Epidermal melanocyte (primary cell): ENCODE measurements around the gene TNNC1.

ENCODE experiments used
- DNase-seq: peaks from one replicate; pipeline ENCODE4 v3.0.0; 2011; ENCODE audit warnings: low spot score; ENCODE audit not compliant: insufficient read length

The TNNC1 gene

GRCh38 chr3:52453496-52454249 is at the start of gene TNNC1:
Gene TNNC1 (minus strand): TSS chr3:52454041. CDS start chr3:52454015, 26 bp downstream.
- no peak for DNase-seq

GRCh38 chr3:52502808-52503350 is 49.0 kb upstream of the TNNC1 start:
- DNase-seq = no peak

- no peak for DNase-seq
These were observed 48.2 kb upstream of the TNNC1 start for GRCh38 chr3:52502001-52502400.

DNA sequence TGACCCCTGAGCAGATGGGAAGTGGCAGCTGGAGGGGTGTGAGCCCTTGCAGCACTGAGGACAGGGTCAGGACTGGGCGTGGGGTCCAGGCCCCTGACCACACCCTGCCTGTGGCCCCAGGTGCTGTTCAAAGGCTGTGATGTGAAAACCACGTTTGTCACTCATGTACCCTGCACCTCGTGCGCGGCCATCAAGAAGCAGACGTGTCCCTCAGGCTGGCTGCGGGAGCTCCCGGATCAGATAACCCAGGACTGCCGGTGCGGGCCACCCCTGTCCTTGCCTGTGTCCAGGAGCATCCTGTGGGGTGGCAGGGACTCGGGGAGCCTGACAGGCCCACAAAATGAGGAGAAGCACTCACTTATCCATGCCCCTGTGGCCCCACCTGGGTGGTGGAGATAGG is 47.2 kb upstream of the TNNC1 start:
- DNase-seq = no peak

- DNase-seq = no peak
These were observed 44.6 kb upstream of the TNNC1 start for GRCh38 chr3:52498137-52499054.

- DNase-seq = no peak
These were observed 42.1 kb upstream of the TNNC1 start for GRCh38 chr3:52495777-52496602.

GRCh38 chr3:52494886-52495495 is 41.1 kb upstream of the TNNC1 start, which contains the start of gene STAB1:
Gene STAB1 (plus strand): TSS chr3:52495338. CDS start chr3:52495414, 76 bp downstream.
- DNase-seq = no peak

DNA sequence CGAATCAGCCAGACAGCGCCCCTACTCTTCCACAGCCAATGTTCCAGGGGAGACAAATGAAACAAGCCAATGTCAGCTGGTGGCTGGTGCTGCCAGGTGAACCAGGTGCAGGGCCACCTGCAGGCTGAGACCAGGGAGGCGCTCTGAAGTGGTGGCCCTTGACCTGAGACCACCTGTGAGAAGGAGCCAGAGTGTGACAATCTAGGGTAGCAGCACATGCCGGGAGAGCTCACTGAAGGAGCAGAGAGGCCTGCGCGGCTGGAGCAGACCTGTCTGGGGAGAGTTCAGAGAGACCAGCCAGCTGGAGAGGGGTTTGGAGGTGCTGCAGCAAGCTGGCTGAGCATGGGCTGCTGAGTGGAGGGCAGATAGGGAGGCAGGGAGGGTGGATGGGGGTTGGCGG is 40.6 kb upstream of the TNNC1 start:
- DNase-seq = no peak

- no peak for DNase-seq
These were observed 39.6 kb upstream of the TNNC1 start for GRCh38 chr3:52493232-52494017.

DNA sequence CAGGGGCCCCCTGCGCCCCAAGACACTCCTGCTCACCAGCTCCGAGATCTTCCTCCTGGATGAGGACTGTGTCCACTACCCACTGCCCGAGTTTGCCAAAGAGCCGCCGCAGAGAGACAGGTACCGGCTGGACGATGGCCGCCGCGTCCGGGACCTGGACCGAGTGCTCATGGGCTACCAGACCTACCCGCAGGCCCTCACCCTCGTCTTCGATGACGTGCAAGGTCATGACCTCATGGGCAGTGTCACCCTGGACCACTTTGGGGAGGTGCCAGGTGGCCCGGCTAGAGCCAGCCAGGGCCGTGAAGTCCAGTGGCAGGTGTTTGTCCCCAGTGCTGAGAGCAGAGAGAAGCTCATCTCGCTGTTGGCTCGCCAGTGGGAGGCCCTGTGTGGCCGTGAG is 38.2 kb upstream of the TNNC1 start:
- no peak for DNase-seq

DNA sequence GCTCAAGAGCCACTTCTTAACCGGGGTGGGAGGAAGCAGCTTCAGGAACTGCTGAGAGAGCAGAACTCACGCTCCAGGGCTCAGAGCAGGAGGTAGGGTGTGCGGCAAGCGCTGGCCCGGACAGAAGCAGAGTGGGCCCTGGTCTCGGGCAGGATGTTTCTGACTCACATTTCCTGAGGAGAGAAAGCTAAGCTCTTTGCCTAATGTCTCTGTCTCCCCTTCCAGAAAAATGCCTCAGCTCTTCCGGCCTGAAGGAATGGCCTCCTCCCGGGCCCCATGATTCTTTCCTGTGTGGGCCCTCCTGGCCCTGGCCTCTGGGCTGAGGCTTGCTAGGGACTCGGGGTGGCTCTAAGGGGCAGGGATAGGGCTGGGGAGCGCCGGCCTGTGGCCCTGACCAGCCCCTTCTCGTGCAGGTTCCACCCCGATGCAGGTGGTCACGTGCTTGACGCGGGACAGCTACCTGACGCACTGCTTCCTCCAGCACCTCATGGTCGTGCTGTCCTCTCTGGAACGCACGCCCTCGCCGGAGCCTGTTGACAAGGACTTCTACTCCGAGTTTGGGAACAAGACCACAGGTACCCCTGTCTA is 37.2 kb upstream of the TNNC1 start:
- DNase-seq = no peak

GRCh38 chr3:52490035-52490938 is 36.4 kb upstream of the TNNC1 start:
- no peak for DNase-seq

DNA sequence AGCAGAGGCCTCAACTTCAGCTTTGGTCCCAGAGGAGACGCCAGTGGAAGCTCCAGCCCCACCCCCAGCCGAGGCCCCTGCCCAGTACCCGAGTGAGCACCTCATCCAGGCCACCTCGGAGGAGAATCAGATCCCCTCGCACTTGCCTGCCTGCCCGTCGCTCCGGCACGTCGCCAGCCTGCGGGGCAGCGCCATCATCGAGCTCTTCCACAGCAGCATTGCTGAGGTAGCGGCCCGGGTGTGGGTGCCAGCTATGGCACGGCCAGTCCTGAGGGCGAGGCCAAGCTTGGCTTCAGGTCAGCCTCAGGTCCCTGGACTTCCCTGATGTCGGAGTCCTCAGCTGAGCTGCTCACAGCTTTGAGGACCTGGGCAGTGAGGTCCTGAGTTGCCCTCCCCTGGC is 35.6 kb upstream of the TNNC1 start:
- DNase-seq = no peak

- DNase-seq = no peak
These were observed 34.9 kb upstream of the TNNC1 start for GRCh38 chr3:52488746-52489145.

DNA sequence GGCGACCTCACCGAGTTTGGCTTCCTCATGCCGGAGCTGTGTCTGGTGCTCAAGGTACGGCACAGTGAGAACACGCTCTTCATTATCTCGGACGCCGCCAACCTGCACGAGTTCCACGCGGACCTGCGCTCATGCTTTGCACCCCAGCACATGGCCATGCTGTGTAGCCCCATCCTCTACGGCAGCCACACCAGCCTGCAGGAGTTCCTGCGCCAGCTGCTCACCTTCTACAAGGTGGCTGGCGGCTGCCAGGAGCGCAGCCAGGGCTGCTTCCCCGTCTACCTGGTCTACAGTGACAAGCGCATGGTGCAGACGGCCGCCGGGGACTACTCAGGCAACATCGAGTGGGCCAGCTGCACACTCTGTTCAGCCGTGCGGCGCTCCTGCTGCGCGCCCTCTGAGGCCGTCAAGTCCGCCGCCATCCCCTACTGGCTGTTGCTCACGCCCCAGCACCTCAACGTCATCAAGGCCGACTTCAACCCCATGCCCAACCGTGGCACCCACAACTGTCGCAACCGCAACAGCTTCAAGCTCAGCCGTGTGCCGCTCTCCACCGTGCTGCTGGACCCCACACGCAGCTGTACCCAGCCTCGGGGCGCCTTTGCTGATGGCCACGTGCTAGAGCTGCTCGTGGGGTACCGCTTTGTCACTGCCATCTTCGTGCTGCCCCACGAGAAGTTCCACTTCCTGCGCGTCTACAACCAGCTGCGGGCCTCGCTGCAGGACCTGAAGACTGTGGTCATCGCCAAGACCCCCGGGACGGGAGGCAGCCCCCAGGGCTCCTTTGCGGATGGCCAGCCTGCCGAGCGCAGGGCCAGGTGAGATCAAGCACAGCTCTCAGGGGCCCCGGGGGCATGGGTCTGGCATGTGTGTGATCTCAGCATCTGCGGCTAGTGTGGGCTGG is 34.2 kb upstream of the TNNC1 start:
- no peak for DNase-seq

DNA sequence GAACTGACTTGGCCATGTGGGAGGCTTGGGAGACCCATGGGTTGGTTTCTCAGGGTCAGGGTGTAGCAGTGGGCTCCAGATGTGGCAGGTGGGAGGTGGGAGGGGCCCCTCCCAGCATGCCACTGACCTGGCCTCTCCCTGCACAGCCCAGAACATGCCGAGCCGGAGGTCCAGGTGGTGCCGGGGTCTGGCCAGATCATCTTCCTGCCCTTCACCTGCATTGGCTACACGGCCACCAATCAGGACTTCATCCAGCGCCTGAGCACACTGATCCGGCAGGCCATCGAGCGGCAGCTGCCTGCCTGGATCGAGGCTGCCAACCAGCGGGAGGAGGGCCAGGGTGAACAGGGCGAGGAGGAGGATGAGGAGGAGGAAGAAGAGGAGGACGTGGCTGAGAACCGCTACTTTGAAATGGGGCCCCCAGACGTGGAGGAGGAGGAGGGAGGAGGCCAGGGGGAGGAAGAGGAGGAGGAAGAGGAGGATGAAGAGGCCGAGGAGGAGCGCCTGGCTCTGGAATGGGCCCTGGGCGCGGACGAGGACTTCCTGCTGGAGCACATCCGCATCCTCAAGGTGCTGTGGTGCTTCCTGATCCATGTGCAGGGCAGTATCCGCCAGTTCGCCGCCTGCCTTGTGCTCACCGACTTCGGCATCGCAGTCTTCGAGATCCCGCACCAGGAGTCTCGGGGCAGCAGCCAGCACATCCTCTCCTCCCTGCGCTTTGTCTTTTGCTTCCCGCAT is 33.4 kb upstream of the TNNC1 start:
- no peak for DNase-seq
